Measurements from ENCODE around the gene GPX7.
A peak's percentile ranks its signal among the peaks of the same experiment; 100 is the strongest.

Gene GPX7

GRCh38 chr1:52629325-52629643 is 27.1 kb downstream of the GPX7 start:
- DNase-seq (ENCODE audit: low spot score) = peak; percentile 79

DNA sequence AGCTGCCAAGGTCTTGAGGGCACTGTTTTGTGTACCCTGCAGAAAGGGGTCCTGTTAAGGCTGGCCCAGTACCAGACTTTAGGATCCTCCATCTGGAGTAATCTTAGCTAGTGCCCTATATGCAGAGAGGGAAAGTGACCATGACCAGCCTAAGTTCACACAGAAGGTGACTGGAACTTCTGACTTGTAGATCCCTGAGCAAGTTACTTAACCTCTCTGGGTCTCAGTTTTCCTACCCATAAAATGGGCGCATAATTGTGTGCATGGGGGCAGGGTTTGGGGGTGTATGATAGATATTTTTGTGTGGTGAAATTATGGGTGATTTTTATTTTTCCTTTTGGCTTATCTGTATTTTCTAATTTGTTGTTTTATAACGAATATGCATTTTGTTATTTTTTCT is 27.5 kb downstream of the GPX7 start:
- DNase-seq (ENCODE audit: low spot score) = no peak

GRCh38 chr1:52631759-52632331 is 29.7 kb downstream of the GPX7 start:
- DNase-seq (ENCODE audit: low spot score) = no peak

DNA sequence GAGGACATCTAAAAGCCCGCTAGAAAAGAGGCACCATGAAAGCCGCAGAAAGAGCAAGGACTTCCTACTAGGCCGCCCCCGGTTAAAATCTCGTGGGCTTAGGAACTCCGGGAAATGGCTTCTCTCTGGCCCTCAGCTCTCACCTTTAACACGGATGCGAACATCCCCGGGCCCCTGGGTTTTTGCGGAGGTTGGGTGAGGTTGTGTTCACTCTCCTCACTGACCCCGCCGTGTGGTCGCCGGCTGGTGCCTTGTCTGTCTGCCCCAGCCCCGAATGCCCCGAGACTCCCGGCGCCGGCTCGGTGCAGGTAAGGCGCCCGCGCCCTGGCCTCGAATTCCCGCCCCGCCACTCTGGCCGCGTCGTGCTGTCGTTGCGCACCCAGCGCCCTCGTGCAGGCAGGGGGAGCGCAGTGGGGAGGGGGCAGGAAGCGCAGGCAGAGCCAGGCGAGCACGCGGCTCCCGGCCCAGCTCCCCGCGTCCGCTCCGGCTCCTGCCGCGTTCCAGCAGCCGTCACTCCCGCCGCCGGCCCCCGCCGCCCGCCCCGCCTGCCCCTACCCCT is 30.6 kb downstream of the GPX7 start, which contains the start of gene SHISAL2A:
TSS of gene SHISAL2A (plus strand) at position 437 of the 559 bp plus-strand sequence. CDS start 326 bp downstream, outside the sequence.
- peak; percentile 12 for DNase-seq (ENCODE audit: low spot score)

DNA sequence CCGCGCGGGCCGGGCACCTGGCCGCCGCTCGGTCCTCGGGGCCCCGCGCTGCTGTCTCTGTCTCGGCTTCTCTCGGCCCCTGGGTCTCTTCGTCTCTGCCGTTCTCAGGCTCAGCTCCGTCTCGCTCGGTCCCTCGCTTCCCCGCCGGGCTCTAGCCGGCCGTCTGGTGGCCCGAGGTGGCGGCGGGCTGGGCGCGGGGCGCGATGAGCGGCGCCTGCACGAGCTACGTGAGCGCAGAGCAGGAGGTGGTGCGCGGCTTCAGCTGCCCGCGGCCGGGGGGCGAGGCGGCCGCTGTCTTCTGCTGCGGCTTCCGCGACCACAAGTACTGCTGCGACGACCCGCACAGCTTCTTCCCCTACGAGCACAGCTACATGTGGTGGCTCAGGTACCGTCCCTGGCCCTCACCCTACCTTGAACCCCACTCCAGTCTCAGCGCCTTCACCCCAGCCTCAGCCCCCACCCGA is 31.2 kb downstream of the GPX7 start:
- no peak for DNase-seq (ENCODE audit: low spot score)

- DNase-seq (ENCODE audit: low spot score) = no peak
Measured at GRCh38 chr1:52634111-52634510, 31.9 kb downstream of the GPX7 start.

DNA sequence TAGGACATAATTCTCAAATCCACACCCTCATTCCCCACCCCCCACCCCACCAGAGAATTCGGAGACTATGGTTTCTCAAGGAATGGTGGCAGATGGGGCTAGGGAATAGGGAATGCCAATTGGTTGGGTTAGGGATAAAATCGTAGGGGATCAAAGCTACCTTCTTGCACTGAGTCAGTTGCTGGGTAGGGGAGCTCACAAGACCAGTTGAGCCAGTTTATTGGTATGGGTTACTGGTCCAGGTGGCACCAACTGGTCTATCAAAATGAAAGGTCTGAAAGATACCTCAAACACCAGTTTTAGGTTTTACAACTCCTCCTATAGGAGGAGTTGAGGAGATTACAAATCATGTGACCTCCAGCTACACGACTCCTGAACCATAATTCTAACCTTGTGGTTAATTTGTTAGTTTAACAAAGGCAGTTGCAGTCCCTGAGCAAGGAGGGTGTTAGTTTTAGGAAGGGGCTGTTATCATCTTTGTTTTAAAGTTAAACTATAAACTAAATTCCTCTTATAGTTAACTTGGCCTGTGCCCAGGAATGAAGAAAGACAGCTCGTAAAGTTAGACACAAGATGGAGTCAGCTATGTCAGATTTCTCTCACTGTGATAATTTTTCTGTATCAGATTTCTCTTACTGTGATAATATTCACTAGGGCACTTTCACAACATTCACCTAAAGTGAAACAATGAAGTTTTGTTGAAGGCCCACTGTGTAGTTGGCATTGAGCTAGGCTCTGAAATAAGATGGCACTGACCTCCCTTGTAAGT is 33.3 kb downstream of the GPX7 start:
- DNase-seq (ENCODE audit: low spot score) = no peak

DNA sequence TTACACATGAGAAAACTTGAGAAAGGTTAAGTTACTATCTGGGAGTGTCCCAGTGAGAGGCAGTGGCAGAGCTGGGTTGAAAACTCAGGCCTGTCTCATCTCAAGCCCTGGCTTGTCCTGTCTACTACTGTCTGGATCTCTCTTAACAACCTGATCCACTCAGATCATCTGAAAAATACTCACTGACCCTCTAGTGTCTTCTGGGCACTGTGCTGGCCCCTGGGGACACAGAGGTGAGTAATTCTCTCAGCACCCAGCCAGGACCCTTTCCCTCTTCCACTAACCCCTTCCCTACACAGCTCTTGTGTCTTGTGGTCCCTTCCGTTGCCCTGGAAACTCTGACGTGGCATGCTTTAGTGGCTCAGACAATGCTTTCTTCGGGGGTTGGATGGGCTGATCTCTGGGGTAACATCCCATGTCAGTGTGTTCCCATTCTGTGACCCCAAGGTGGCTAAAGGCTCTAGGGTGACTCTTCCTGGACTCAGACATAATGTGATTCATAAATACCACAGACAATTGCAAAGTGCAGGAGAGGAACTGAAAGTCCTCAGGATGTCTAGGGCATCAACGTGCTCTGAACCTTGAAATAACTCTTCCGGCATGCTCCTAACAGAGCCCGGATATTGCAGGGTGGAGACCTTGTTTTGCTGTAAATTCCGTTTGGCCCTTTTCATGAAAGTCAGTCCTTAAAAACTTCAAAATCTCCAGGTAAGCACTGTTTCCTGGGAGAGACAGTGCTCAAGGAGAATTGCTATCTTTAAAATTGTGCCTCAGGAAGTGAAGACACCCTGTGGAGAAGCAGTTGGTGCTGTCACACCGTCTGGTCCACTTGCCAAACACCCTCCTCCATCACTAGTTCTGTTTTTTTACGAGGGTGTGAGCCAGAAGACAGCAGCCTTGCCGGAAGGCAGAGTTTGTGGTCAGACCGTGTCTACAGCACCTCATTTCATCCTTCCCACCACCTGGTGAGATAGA is 34.8 kb downstream of the GPX7 start:
- peak; percentile 37 for DNase-seq (ENCODE audit: low spot score)

- no peak for DNase-seq (ENCODE audit: low spot score)
Measured at GRCh38 chr1:52637946-52638345, 35.8 kb downstream of the GPX7 start.

DNA sequence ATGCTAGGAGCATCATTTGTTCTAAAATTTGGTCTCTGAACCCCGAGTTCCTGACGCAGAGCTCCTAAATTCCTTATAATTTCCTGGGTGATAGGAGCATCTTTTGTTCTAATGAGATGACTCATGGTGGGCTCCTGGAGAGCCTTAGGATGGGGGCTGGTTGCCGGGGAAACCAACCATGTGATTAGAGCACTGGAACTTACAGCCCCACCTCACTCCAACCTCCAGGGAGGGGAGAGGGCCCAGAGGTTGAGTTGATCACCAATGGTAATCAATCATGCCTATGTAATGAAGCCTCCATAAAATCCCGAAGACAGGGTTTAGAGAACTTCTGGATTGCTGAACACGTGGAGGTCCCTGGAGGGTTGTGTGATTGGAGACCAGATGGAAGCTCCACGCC is 38.5 kb downstream of the GPX7 start:
- no peak for DNase-seq (ENCODE audit: low spot score)

GRCh38 chr1:52641307-52641706 is 39.1 kb downstream of the GPX7 start:
- no peak for DNase-seq (ENCODE audit: low spot score)

DNA sequence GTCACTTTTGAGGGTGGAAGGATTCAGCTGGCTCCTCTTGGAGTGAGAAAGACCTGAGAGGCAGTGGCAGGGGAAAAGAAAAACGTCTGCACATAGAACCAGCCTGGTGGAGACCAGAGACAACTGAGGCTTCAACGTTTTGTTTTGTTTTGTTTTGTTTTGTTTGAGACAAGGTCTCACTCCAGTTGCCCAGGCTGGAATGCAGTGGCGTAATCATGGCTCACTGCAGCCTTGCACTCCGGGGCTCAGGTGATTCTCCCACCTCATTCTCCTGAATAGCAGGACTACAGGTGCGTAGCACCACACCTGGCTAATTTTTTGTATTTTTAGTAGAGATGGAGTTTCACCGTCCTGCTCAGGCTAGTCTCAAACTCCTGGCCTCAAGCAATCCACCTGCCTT is 43.1 kb downstream of the GPX7 start:
- DNase-seq (ENCODE audit: low spot score) = no peak

DNA sequence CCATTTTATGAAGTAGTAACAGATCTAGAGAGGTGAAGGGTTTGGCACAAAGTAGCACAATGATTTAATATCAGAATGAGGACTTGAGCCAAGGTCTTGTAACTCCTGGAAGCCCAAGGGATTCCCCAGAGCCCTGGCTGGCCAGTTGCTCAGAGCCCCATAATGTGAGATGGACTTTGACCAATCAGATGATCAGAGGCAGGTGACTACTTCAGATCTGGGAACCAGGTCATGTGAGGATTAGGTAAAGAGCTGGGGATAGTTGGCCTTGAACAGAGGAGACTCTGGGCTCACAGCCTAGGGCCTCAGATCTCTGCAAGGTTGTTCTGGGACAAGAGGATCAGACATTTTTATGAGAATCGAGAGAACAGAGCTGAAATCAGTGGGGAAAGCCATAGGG is 49.7 kb downstream of the GPX7 start:
- DNase-seq (ENCODE audit: low spot score) = no peak

DNA sequence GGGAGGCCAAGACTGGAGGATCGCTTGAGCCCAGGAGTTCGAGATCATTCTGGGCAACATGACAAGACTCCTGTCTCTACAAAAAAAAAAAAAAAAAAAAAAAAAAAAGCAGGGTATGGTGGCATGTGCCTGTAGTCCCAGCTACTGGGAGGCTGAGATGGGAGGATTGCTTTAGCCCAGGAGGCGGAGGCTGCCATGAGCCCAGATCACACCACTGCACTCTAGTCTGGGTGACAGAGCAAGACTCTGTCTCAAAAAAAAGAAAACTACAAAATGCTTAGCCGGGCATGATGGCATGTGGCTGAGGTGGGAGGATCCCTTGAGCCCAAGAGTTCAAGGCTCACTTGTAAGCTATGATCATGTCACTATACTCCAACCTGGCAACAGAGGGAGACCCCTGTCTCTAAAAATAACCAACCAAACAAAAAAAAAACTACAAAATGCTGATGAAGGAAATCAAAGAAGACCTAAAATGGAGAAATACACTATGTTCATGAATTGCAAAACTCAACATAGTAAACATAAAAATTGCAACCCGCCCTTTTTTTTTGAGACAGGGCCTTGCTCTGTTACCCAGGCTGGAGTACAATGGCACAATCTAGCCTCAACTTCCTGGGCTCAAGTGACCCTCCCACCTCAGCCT is 51.2 kb downstream of the GPX7 start:
- no peak for DNase-seq (ENCODE audit: low spot score)

GRCh38 chr1:52654063-52654462 is 51.9 kb downstream of the GPX7 start:
- no peak for DNase-seq (ENCODE audit: low spot score)

DNA sequence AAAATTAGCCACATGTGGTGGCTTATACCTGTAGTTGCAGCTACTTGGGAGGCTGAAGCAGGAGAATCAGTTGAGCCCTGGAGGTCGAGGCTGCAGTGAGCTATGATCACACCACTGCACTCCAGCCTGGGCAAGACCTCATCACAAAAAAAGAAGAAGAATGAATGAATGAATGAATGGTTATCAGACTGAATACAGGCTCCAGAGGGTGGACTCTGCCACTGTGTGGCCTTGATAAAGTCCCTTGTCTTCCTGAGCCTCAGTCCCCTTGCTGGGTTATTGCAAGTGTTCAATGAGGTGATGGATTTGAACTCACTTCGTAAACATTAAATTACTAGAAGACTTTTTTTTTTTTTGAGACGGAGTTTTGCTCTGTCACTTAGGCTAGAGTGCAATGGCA is 55.5 kb downstream of the GPX7 start:
- no peak for DNase-seq (ENCODE audit: low spot score)
